HEK293T (cell line): ENCODE measurements around the gene TBX1.
A peak's percentile ranks its signal among the peaks of the same experiment; 100 is the strongest.

ENCODE experiments used
- CTCF ChIA-PET: fragments of 350-600 bp; formaldehyde crosslinking; extraction: SDS; loops from one replicate; lab custom pipeline; 2021; ENCODE audit warnings: antibody characterized with exemption, inconsistent platforms; lab: Yijun Ruan, JAX
- POLR2A ChIA-PET: fragments of 350-600 bp; formaldehyde crosslinking; extraction: SDS; loops from one replicate; lab custom pipeline; 2020; ENCODE audit warnings: antibody characterized with exemption, inconsistent platforms; lab: Yijun Ruan, JAX
- DNase-seq: peaks from one replicate; pipeline ENCODE4 v3.0.0; 2012; ENCODE audit warnings: mixed read lengths; ENCODE audit errors: extremely low spot score
- ARNT ChIP-seq: fragments of 450-650 bp; IDR thresholded peaks from 2 replicates; pipeline ENCODE4 v1.6.1; 2017; ENCODE audit warnings: mild to moderate bottlenecking
- BHLHE40 ChIP-seq: fragments of 450-650 bp; IDR thresholded peaks from 2 replicates; pipeline ENCODE4 v1.6.1; 2016; ENCODE audit warnings: mild to moderate bottlenecking, moderate library complexity, borderline replicate concordance
- CTBP1 ChIP-seq: fragments of 450-650 bp; IDR thresholded peaks from 2 replicates; pipeline ENCODE4 v1.6.1; 2016; ENCODE audit warnings: borderline replicate concordance
- ELF4 ChIP-seq: fragments of 450-650 bp; IDR thresholded peaks from 2 replicates; pipeline ENCODE4 v1.6.1; 2017; ENCODE audit warnings: antibody characterized with exemption
- FOXA1 ChIP-seq: fragments of 450-650 bp; IDR thresholded peaks from 2 replicates; pipeline ENCODE4 v1.6.1; 2016; ENCODE audit warnings: mild to moderate bottlenecking
- FOXK2 ChIP-seq: fragments of 450-650 bp; IDR thresholded peaks from 2 replicates; pipeline ENCODE4 v1.6.1; 2016; ENCODE audit warnings: mild to moderate bottlenecking
- FOXM1 ChIP-seq: fragments of 450-650 bp; IDR thresholded peaks from 2 replicates; pipeline ENCODE4 v1.6.1; 2017; ENCODE audit warnings: mild to moderate bottlenecking, borderline replicate concordance
- HDGF ChIP-seq: fragments of 450-650 bp; IDR thresholded peaks from 2 replicates; pipeline ENCODE4 v1.6.1; 2017; ENCODE audit warnings: antibody characterized with exemption, borderline replicate concordance
- L3MBTL2 ChIP-seq: fragments of 450-650 bp; conservative IDR thresholded peaks from 2 replicates; pipeline ENCODE4 v1.6.1; 2016; ENCODE audit warnings: mild to moderate bottlenecking
- LEF1 ChIP-seq: fragments of 450-650 bp; IDR thresholded peaks from 2 replicates; pipeline ENCODE4 v1.6.1; 2017; ENCODE audit warnings: mild to moderate bottlenecking, borderline replicate concordance
- NFRKB ChIP-seq: fragments of 450-650 bp; IDR thresholded peaks from 2 replicates; pipeline ENCODE4 v1.6.1; 2016; ENCODE audit warnings: mild to moderate bottlenecking, moderate library complexity
- PKNOX1 ChIP-seq: fragments of 450-650 bp; IDR thresholded peaks from 2 replicates; pipeline ENCODE4 v1.6.1; 2016
- SP1 ChIP-seq: fragments of 450-650 bp; IDR thresholded peaks from 2 replicates; pipeline ENCODE4 v1.6.1; 2017
- SUZ12 ChIP-seq: fragments of 450-650 bp; IDR thresholded peaks from 2 replicates; pipeline ENCODE4 v1.6.1; 2016; ENCODE audit warnings: mild to moderate bottlenecking
- TARDBP ChIP-seq: fragments of 450-650 bp; IDR thresholded peaks from 2 replicates; pipeline ENCODE4 v1.6.1; 2016
- ZNF384 ChIP-seq: fragments of 450-650 bp; IDR thresholded peaks from 2 replicates; pipeline ENCODE4 v1.6.1; 2016

Gene TBX1

GRCh38 chr22:19814428-19814827 lies 53.9 kb downstream of the TBX1 start:
- TF ChIP-seq CTBP1 (no peak), BHLHE40 (no peak), ARNT (no peak), LEF1 (no peak), L3MBTL2 (no peak), NFRKB (no peak), FOXK2 (no peak), SUZ12 (no peak), FOXM1 (no peak), SP1 (no peak), HDGF (no peak), ELF4 (no peak), ZNF384 (no peak), FOXA1 (no peak), PKNOX1 (no peak), TARDBP (no peak)
- no peak for DNase-seq
- CTCF ChIA-PET, result no interaction called here
- POLR2A ChIA-PET, result no interaction called here

GRCh38 chr22:19815093-19815822 lies 54.7 kb downstream of the TBX1 start:
- POLR2A ChIA-PET, result no interaction called here
- CTCF ChIA-PET, result interaction anchor here (0.6 kb wide), 1 partner anchor 9 kb away, joined by 3 read pairs; no protein-coding TSS in a partner anchor
- no peak for DNase-seq
- no peak for TF ChIP-seq LEF1
- TF ChIP-seq FOXM1, result no peak
- no peak for TF ChIP-seq FOXA1
- TF ChIP-seq NFRKB, result no peak
- no peak for TF ChIP-seq ARNT
- no peak for TF ChIP-seq FOXK2

GRCh38 chr22:19815823-19816290 lies 55.3 kb downstream of the TBX1 start:
- ChIA-PET CTCF (interaction anchor here (0.6 kb wide), 1 partner anchor 10 kb away, joined by 3 read pairs; no protein-coding TSS in a partner anchor), POLR2A (no interaction called here)
- TF ChIP-seq FOXM1 (no peak), L3MBTL2 (no peak), PKNOX1 (no peak), FOXA1 (no peak), ARNT (no peak), HDGF (no peak), BHLHE40 (no peak), FOXK2 (no peak), ELF4 (no peak), SP1 (no peak), LEF1 (no peak), ZNF384 (no peak), CTBP1 (no peak), SUZ12 (no peak), NFRKB (no peak), TARDBP (no peak)
- no peak for DNase-seq

GRCh38 chr22:19816372-19817119 lies 56.0 kb downstream of the TBX1 start:
- POLR2A ChIA-PET, result no interaction called here
- peak; percentile 41; the same call in 1 of the 2 replicates for TF ChIP-seq TARDBP
- no peak for TF ChIP-seq FOXA1
- CTCF ChIA-PET, result no interaction called here
- no peak for DNase-seq
